ENCODE results near the gene RPL10. TPM values are rescaled to one million over a fixed set of nuclear protein-coding genes. Genes with fewer than 3 reads are reported as not detected.

The RPL10 gene
- total and polyA plus RNA-seq, 2 of the 13 experiments (the other 11 are each of a cell fraction or from before 2014, with no cell fraction given): 2,381 to 4,713 TPM

- TF ChIP-seq ZNF773 (CRISPR knock-in tag; IDR thresholded peaks at IDR 0.05; ENCODE audit: borderline replicate concordance): no peak
- peak; percentile 51; the same call in 1 of the 2 replicates for TF ChIP-seq TBX2 (CRISPR knock-in tag; IDR thresholded peaks at IDR 0.05; ENCODE audit: borderline replicate concordance)
- TF ChIP-seq ZFP36L1 (CRISPR knock-in tag; IDR thresholded peaks at IDR 0.05): peak; percentile 62; the same call in 1 of the 2 replicates
- no peak for TF ChIP-seq FOXA1 (IDR thresholded peaks at IDR 0.05)
- TF ChIP-seq FOXA1 (CRISPR knock-in tag; IDR thresholded peaks at IDR 0.05): no peak
- no peak for TF ChIP-seq KDM5A (IDR thresholded peaks at IDR 0.05; ENCODE audit: borderline replicate concordance, low read length)
- no peak for TF ChIP-seq CHD4 (IDR thresholded peaks at IDR 0.05; ENCODE audit: borderline replicate concordance, low read length)
- TF ChIP-seq HNF1B (CRISPR knock-in tag; IDR thresholded peaks at IDR 0.05): no peak
- TF ChIP-seq ZBTB38 (CRISPR knock-in tag; IDR thresholded peaks at IDR 0.05): 0 out of 2 replicates have a peak, but pooled peaks have one; percentile 49
- no peak for TF ChIP-seq ZNF776 (CRISPR knock-in tag; IDR thresholded peaks at IDR 0.05)
- TF ChIP-seq HMGXB4 (CRISPR knock-in tag; IDR thresholded peaks at IDR 0.05; ENCODE audit: borderline replicate concordance in 1 of 2, low read depth in 1 of 2): 0 out of 4 replicates have a peak, but pooled peaks have one; percentile 21 to 57
- TF ChIP-seq ZNF839 (CRISPR knock-in tag; IDR thresholded peaks at IDR 0.05; ENCODE audit: borderline replicate concordance): no peak
- TF ChIP-seq ZNF674 (CRISPR knock-in tag; IDR thresholded peaks at IDR 0.05; ENCODE audit: low read depth): no peak
- TF ChIP-seq ZNF781 (CRISPR knock-in tag; IDR thresholded peaks at IDR 0.05; ENCODE audit: borderline replicate concordance, not compliant biosample characterization): peak; percentile 44
- TF ChIP-seq RBM39 (IDR thresholded peaks at IDR 0.05; ENCODE audit: low read depth, low read length, poor library complexity, severe bottlenecking): no peak
- TF ChIP-seq ZFP41 (CRISPR knock-in tag; IDR thresholded peaks at IDR 0.05; ENCODE audit: borderline replicate concordance): no peak
- no peak for TF ChIP-seq FOXP1 (IDR thresholded peaks at IDR 0.05)
- no peak; the same call in 1 of the 2 replicates for TF ChIP-seq FOXP1 (CRISPR knock-in tag; IDR thresholded peaks at IDR 0.05)
- TF ChIP-seq ZNF441 (CRISPR knock-in tag; IDR thresholded peaks at IDR 0.05; ENCODE audit: borderline replicate concordance): peak; percentile 52; the same call in 1 of the 2 replicates
- TF ChIP-seq ZSCAN9 (CRISPR knock-in tag; IDR thresholded peaks at IDR 0.05; ENCODE audit: borderline replicate concordance): 0 out of 2 replicates have a peak, but pooled peaks have one; percentile 58
- no peak for TF ChIP-seq PLSCR1 (CRISPR knock-in tag; IDR thresholded peaks at IDR 0.05; ENCODE audit: borderline replicate concordance)
- TF ChIP-seq CTCF (CRISPR knock-in tag; IDR thresholded peaks at IDR 0.05): peak; percentile 25; the same call in 1 of the 2 replicates
Measured at GRCh38 chrX:154371017-154371788, 27.0 kb upstream of the RPL10 start (continued).

Measured in HepG2 (cell line).